ENCODE data around the gene TLE4.

The TLE4 gene

DNA sequence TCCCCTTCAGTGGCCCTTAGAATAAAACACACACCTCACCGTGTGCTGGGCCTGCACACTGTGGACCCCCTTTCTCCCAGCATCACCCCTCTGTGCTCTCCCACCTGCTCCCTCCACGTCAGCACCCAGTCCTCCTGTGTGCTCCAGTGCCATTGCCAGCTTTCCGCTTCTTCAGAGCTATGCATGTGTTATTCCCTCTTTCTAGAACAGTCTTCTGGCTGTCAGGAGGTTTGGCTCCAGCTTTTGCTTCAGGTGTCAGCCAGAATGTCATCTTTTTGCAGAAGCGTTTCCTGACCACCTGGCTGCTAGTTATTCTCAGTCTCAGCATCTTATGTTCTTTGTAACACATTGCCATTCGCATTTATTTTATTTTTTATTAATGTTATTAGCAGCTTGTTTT lies 119.7 kb downstream of the TLE4 start:
- no peak for DNase-seq (ENCODE audit: low spot score)

DNA sequence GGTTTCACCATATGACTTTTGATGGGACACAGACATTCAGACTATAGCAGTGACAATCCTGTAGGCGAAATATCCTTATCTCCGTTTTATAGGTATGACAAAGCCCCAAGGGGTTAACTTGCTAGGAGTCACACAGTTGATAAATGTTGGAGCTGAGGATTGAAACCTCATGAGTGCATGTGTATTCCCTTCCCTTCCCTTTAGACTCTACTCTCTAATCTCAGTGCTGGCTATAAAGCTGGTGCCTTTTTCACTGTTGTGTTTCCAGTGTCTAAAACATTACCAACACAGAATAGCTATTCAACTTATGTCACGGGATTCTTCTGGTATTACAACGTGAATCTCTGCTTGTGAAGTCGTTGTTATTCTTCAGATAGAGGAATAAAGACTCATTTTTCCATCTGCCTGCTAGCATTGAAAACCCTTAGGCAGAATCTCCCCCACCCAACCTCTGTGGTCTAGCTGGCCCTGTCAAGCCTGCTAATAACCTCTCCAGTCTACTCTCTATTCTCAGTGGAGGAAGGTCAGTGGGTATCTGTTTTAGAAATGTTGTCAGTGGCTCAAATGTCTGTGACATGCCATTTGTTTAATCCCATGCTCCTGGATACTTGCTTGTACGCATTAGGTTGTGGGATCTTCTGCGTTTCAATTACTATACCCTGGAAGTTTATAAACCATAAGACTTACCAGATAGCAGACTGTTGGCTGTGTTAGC lies 121.2 kb downstream of the TLE4 start:
- peak; percentile 48 for DNase-seq (ENCODE audit: low spot score)

DNA sequence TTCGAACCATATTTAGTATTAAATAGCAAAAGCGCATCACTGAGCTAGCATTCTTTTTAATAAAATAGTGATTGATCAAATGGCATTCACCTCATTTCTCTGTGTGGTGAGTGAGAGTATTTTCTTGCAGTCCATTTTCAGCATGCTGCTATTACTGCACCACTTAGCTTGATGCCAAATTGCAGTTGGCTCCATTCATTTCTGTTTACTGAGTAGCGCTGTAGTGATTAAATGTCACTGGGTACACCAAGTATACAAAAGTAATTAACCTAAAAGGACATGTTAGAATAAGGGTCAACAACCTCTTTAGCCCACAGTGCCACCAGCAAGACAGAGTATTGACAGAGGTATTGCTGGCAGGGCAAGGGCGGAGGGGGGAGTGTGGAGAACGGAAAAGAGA lies 122.0 kb downstream of the TLE4 start:
- DNase-seq (ENCODE audit: low spot score) = no peak

DNA sequence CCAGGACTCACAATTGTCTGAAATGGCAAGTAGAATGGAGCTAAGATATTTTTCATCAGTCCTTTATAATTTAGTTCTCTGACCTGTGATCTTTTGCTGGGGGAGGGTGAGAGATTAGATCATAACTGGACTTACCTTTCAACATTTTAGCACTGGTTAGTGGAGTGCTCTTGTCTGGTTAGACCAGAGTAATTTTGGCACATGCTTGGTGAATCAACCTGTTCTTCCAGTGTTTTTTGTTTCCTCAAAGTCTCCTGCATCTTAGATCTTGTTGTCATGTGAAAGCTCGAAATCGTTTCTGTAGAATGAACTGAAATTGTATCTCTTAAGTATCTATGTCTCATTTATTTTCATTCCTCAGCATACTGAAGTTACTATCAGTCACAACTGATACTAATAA lies 122.4 kb downstream of the TLE4 start:
- DNase-seq (ENCODE audit: low spot score) = no peak

DNA sequence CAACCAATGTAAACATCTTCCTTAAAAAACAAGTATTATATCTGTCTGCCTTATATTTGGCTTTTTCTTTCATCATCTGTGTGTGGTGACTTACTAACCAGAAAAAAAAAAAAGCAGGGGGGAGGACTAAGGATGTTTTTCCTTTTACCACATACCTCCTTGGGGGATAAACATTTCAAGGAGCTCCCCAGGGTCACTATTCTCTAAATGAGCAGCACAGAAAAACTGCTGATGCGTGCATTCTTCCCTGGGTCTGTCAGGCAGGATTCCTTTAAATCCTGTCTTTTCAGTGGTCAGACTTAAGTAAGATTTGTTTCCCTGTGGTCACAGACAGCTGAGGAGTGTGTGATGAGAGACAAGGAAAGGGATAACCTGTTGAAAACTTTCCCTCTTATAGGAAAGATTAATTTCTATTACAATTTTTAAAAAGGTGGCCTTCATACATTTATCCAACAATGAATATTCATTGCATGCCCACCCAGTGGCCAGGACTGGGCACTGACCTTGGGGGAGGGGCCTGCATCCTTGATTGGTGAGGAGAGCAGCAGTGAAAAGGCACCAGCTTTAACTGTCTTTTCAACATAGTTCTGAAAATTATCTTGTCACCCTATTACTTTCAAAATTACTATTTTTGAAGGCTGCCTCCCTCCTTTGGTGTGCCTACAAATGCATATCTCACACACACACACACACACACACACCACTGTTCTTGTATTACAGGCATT lies 123.1 kb downstream of the TLE4 start:
- no peak for DNase-seq (ENCODE audit: low spot score)

DNA sequence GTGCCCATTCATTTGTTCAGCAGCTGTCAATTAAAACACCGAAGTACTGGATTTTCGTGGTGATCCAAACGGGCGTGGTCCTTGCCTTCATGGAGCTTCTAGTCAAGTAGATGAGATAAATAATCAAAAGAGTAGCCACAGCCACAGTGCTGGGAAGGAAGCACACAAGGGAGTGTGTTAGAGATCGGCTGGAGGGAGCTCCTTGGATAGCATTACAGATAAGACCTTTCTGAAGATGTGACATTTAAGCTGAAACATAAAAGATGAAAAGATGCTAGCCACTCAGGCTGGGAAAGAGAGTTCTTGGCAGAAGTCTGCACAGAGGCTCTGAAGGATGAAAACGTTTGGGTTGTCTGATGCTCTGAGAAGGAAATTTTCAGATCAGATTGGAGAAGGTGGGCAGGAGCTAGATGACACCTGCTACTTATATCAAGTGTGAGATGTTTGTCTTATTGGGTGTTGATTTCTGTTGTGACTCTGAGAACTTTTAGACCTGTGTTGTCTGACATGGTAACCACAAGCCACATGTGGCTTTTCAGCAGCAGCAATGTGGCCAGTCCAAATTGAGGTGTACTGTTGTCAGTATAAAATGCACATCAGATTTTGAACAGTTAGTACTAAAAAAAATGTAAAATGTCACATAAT lies 123.9 kb downstream of the TLE4 start:
- no peak for DNase-seq (ENCODE audit: low spot score)

DNA sequence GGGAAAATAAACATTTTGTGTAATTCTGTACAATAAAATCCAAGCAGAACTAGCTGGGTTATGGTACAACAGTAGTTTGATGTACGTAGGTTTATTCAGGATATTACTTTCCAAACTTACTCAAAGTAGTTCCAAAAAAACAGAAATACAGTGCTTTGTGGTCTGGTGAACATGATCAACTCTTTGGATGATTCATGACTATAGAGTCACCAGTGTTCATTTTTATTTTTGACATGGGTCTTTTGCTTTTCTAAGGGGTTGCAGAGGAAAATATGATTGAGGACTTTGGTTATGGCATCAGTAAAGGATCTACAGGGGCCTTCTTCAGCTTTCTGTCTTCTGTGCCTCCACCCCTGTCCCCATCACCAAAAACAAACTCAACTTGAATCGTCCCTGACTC lies 127.2 kb downstream of the TLE4 start:
- no peak for DNase-seq (ENCODE audit: low spot score)

DNA sequence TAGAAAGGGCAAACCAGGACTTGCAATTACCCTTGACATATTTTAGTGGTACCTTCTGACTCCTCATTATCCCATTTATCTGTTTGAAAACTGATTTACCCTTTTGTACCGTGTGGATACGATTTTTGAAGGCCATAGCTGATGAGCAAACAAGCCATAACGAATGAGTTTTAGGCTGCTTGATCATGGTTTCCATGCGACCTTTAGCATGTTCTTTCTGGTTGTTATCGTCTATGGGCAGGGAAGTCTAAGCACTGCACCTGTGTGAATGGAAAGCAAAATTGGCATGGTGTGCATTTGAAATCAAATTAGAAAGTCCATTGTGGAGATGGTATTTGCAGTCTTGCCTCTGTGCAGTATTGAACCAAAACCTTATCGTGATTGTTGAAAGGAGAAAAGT lies 127.7 kb downstream of the TLE4 start:
- DNase-seq (ENCODE audit: low spot score) = no peak

DNA sequence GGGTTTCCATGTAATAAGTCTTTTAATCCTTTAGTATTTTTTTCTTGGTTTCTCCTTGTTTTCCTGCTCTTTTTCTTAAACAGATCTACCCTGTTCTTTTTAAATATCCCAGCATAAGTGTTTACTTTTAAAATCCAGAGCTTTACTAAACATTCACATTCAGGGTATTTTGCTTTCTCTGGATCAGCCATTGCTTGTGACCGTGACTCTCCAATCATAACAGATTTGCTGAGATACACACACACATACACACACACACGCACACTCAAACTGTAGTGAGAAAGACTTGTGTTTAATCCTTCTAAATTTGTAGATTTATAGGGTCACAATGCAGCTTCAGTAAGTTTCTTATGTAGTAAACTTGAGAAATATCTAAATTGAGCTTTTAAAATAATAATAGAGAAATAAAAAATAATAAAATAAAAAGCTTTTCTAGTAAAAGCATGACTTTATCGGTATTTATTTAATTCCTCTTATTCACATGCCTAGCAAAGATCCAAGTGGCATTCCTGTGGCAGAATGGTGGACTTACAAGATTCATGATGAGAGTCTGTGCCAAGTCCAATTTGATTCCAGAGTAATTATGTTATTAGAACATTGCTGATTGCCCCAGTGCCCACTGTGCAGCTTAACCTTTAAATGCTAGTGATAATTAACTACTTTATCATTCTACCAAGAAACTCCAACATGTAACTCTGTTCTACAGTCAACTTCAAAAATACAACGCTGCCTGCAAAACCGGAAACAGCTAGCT lies 129.0 kb downstream of the TLE4 start:
- no peak for DNase-seq (ENCODE audit: low spot score)

DNA sequence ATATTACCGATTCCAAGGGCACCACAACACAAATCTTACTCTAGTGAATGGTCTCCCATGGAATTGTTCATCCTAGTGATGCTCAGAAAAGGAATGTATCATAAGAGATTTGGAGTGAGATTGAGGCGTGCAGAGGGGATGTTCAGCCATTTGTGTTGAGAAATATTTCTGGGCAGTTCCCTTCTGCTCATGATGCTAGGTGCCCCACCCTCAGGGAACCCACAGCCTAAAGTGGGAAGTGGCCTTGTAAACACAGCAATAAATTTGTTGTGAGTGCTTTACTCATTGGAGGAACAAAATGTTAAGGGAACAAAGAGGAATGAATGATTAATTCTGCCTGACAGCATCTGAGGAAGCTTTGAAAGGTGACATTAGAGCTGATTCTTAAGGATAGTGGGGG lies 129.9 kb downstream of the TLE4 start:
- peak; percentile 26 for DNase-seq (ENCODE audit: low spot score)

DNA sequence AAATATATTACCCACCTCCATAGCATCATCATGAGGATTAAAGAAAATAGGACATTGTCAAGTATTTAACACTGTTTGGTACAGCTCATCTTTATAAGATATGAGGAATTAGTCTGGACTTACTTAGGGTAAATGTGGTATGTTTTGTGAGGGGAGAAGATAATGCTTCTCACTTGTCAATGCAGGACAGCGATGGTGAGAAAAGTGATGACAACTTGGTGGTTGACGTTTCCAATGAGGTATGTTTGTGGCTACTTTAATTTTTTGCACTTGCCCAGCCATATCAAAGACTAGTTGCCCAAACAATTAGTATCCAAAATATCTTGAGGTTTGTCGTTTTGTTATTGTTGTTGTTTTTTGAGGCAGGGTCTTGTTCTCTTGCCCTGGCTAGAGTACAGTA lies 133.9 kb downstream of the TLE4 start:
- DNase-seq (ENCODE audit: low spot score) = no peak

DNA sequence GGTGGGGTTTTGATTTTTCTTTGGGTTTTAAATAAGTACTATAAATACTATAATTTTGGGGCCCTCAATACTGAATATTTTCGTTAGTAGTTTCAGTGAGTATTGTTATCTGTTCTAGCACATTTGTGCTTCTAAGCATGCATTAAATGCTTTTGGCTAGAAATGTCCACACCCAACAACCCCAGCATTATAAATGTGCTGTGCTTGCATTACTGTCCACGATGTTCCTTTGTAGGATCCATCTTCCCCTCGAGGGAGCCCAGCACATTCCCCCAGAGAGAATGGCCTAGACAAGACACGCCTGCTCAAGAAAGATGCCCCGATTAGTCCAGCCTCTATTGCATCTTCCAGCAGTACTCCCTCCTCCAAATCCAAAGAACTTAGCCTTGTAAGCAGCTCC lies 134.7 kb downstream of the TLE4 start:
- DNase-seq (ENCODE audit: low spot score) = no peak

DNA sequence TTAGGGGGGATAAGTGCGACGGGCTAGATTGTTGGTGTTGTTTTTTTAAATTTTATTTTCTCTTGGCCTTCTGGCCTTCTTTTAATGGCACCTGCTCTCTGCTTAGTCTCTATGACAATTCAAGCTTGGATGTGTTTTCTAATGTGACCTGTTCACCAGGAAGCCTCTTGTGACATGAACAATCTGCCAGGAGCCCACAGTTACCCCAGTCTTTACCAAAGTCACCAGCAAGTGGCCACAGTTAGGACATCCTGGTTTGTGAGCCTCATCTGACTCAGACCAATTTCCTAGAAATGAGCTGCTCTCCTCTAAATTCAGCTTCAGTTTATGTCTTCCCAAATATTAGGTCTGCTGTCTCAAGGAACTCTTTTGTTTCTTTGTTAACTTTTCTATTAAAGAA lies 135.8 kb downstream of the TLE4 start:
- no peak for DNase-seq (ENCODE audit: low spot score)

DNA sequence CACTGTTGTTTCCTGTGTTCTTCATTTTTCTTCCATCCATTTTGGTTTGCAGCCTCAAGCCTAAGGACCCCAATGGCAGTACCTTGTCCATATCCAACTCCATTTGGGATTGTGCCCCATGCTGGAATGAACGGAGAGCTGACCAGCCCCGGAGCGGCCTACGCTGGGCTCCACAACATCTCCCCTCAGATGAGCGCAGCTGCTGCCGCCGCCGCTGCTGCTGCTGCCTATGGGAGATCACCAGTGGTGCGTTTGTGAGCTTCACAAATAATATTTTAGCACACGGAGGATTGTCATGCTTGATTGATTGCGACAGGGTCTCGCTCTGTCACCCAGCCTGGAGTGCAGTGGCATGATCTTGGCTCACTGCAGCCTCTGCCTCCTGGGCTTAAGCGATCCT lies 136.8 kb downstream of the TLE4 start:
- no peak for DNase-seq (ENCODE audit: low spot score)

DNA sequence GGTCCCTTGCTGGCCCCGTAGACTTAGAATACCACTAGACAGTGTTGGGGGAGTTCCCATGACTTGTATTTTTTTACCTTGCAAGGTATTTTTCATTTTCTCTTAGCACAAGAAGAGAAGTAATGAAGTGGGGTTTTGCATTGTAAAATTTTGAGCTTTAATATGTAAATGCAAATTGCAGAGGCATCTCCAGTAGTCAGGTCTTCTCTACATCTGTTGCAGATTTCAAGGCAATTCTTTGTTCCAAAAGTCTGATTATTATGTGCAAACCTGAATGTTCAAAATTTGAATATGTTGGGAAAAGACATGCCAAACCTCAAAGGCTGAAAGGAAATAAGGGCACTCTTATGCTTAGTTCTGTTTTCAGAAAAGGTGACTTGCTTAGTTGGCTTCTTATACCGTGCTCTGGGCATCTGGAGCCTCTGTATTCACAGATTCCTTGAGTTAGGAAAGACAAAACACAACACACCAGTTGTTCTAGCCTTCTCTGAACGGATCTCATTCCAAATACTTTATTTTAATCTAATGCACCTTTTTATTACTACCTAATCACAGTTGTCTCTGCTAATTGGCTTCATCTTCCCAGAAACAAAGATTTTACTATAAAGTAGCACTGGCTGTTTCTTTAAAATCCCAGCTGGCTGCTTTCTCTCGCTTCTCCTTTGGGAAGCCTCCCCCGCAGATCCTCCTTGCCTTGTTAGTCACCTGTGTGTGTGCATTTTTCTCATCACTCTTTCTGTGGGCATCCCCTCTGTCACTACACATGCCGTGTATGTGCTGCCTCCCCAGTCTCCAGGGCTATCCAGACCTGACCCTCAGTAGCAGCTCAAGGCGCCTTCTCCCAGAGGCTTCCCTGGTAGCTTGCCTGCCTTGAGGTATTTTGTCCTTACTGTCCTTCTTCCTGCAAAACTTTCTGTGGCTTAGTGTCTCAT lies 138.2 kb downstream of the TLE4 start:
- no peak for DNase-seq (ENCODE audit: low spot score)

DNA sequence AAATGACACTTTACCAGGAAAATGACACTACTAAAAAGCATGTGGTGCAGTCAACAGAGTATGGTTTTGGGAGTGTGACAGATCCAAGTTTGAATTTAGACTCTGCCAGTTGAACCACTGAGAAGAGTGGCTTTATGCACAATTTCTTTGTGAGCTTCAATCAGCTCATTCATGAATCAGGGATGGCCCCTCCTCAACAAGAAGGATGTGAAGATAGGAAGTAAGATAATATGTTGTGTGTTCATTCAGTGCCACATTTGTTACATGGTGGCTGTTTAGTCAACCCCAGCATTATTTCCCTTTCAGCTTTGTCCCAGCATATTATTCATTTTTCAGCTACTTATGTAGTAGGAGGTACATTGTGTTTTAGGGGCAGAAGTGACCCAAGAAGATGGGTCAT lies 140.1 kb downstream of the TLE4 start:
- peak; percentile 26 for DNase-seq (ENCODE audit: low spot score)

DNA sequence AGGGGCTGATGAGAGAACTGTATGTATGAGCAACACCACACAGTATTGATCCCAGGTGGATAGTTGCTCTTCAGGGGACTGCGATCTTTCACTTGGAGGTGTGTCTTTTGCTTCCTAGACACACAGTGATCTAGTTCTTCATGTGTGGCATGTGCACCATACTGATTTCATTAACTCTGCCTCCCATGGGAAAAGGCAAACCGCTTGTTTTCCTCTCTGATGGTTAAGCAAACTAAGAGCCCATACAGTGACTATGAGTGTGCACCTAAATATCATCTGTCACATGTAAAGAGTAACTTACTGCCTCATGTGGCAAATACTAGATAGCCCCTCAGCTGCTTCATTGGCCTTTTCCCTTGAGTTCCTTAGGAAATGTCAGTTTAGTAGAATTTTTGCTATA lies 147.3 kb downstream of the TLE4 start:
- DNase-seq (ENCODE audit: low spot score) = no peak

DNA sequence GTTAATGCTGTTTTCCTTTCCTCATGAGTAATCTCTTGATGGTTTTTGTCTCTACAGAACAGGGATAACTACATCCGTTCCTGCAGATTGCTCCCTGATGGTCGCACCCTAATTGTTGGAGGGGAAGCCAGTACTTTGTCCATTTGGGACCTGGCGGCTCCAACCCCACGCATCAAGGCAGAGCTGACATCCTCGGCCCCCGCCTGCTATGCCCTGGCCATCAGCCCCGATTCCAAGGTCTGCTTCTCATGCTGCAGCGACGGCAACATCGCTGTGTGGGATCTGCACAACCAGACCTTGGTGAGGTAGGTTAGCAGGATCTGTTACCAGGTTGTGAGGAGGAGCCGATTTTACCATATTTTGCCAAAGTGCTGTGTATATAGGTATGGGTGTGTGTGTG lies 148.2 kb downstream of the TLE4 start:
- no peak for DNase-seq (ENCODE audit: low spot score)

DNA sequence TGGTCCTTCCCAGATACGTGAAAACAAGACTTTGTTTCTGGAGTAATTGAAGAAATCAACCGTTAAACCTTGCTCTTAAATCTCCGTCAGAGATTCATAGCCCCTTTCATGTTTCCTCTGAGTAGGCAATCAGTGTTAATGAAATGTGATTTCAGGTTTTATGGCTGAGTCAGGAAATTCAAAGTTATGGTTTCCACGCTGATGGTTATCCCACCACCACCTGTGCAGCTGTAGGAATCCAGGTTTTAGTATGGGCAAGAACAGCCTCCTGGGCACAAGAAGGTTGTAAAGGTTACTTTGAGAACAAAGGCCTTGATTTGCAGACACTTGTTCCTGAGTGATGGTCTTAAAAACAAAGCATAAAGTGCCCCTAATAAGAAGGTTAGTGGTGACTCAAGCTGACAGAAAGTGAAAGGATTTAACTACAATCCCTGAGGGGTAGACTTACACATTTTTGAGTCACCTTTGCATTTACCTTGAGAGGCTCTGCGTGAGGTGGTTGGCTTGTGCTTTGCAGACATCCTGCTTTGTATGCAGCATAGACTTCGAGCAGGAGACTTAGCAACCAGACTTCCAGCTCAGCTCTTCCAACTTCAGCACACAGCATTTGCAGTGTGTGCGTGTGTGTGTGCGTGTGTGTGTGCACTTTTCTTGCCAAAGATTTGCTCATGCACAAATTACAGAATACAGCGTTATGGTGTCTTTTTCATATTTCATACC lies 159.6 kb downstream of the TLE4 start:
- DNase-seq (ENCODE audit: low spot score) = no peak

DNA sequence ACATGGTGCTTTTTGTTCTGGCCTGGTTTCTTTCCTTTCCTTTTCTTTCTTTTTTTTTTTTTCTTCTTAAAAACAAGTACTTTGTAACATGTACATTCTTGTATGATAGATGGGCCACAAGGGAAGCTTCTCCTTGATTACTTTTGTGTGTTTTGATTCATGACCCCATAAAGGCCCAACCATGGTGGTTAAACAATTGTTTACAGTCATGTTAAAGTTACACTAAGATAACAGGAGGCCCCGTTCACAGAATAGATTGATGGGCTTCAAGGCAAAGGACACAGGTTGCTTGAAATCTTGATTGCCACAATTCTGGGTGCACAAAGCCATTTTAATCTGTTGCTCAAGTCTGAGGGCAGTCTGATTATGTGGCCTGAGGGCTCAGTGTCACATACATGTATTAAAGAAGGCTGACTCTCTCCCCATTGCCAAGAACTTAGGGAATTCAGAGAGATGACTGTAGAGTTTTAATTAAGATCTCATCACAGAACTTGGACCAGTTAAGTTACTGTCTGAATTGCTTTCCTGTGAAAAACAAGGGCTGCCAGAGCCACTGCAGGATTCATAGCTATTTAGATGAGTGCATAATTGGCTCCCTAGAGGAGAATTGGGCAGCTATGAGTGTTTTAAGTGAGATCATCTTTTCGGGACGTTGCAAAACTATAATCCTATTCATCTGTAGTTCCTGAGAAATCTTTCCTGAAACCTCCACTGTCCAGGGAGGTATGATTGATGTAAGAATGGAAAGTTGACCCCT lies 163.4 kb downstream of the TLE4 start:
- DNase-seq (ENCODE audit: low spot score) = no peak

Measured in pons (tissue), 1 donor.